RWPE1 (cell line): ENCODE data around the gene LARGE1.

Source experiments
- CTCF ChIA-PET: fragments of 350-600 bp; sonication (Branson Sonifier 250); formaldehyde crosslinking; extraction: SDS; loops from one replicate; lab custom pipeline; 2021; lab: Yijun Ruan, JAX
- POLR2A ChIA-PET: fragments of 400-600 bp; formaldehyde crosslinking; extraction: SDS; loops from one replicate; lab custom pipeline; 2020; ENCODE audit warnings: antibody characterized with exemption; ENCODE audit not compliant: low non-redundant PET; lab: Yijun Ruan, JAX
- DNase-seq: peaks from one replicate; pipeline ENCODE4 v3.0.0; 2012; ENCODE audit warnings: low spot score
- H3K27ac ChIP-seq: fragments of 450-650 bp; 2 replicates; pipeline ENCODE4 v1.5.1; 2017
- TF ChIP-seq, protein P1 (sequence below): fragments of 450-650 bp; conservative IDR thresholded peaks from 2 replicates; pipeline ENCODE4 v1.5.1; 2017; ENCODE audit warnings: low read depth, mild to moderate bottlenecking

The LARGE1 gene

DNA sequence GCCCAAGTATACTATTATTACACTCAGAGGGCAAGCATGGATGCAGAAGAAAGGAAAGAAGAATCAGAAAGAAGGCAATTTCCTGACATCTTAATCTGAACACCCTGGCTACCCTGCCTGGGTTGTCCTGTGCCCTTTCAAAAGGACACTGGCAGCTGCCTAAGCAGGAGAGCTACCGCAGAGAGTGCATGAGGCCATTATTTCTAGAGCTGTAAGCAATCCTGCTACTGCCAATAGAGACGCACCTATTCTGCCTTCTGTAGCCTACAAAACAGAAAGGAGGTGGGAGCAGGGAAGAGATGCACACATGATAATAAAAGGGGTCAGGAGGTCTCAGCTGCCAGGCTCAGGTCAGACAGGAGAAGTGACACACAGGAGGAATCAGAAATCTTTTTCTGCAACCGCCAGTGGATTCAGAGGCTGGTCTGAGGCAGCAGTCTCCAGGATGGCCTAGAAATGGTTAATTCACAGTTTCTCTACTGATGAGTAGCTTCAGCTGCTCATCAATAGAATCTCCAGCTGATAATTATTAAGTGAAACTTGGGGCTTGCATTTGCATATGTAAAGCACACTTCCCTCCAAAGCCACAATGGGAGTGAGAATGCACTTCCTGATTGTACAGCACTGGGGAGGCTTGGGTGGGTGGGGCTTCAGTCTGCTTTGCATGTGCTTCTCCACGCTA is 253.9 kb downstream of the LARGE1 start:
- POLR2A ChIA-PET = no interaction called here
- CTCF ChIA-PET = no interaction called here
- DNase-seq = no peak
- TF ChIP-seq, protein P1, sequence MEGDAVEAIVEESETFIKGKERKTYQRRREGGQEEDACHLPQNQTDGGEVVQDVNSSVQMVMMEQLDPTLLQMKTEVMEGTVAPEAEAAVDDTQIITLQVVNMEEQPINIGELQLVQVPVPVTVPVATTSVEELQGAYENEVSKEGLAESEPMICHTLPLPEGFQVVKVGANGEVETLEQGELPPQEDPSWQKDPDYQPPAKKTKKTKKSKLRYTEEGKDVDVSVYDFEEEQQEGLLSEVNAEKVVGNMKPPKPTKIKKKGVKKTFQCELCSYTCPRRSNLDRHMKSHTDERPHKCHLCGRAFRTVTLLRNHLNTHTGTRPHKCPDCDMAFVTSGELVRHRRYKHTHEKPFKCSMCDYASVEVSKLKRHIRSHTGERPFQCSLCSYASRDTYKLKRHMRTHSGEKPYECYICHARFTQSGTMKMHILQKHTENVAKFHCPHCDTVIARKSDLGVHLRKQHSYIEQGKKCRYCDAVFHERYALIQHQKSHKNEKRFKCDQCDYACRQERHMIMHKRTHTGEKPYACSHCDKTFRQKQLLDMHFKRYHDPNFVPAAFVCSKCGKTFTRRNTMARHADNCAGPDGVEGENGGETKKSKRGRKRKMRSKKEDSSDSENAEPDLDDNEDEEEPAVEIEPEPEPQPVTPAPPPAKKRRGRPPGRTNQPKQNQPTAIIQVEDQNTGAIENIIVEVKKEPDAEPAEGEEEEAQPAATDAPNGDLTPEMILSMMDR = no peak
- H3K27ac ChIP-seq = no peak overlapping the region

DNA sequence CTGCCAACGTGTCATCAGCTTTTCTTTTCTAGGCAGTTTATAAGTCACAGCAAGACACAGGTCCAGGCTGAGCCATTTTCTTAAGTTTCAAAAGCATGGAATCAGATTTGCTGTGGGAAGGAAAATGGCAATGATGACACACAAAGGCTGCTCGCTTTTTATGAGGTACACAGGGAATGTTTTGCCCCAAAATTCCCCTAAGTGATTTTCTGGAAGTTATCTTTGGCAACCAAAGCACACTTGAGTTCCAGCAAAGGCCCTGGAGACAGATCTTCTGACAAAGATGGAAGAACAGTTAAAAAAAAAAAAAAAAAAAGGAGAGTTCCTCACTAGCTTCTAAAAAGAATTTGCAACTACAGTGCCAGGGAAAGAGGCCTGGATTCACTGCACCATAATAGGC is 260.8 kb downstream of the LARGE1 start:
- TF ChIP-seq, protein P1 = no peak
- DNase-seq = no peak
- ChIA-PET POLR2A (no interaction called here), CTCF (no interaction called here)
- H3K27ac ChIP-seq = no peak overlapping the region

DNA sequence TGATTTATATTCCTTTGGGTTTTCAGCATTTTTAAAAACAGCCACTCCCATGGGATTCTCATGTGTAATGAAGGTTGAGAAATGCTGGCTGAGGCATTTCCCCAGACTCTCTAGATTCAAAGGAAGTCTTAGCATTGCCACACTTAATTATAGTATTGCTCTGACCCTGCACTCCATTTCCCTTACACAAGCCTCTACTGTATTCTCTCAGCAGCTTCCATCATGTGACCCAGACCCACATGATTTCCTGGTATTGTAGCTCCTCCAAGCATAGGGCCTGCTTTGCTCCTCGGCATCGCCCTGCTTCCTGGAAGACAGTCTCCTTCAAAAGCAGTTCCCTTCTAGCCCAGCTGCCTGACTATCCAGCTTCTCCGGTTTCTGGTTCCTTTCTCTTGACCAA is 261.5 kb downstream of the LARGE1 start:
- CTCF ChIA-PET = no interaction called here
- POLR2A ChIA-PET = no interaction called here

DNA sequence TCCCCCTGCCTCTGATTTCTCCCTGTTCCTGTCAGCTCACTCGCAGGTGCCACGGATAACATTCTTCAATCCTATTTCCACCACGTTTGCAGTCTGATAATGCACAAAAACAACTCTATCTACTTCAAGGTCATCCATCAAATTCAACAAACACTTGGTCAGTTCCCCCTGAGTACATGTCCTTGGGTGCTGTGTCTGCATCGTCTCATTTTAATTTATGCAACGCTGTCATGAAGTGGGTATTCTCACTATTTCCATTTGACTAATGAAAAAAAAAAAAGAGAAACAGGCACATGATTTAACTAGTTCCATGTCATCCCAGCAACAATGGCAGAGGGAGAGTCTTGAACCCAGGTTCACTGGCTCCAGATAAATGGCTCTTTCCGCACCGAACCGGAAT is 262.6 kb downstream of the LARGE1 start:
- POLR2A ChIA-PET = no interaction called here
- CTCF ChIA-PET = no interaction called here
- no peak for DNase-seq
- TF ChIP-seq, protein P1 = no peak
- H3K27ac ChIP-seq = no peak overlapping the region

More for the DNA sequence above, 261.5 kb downstream of the LARGE1 start:
- no peak overlapping the region for H3K27ac ChIP-seq
- DNase-seq = no peak
- TF ChIP-seq, protein P1 = no peak

DNA sequence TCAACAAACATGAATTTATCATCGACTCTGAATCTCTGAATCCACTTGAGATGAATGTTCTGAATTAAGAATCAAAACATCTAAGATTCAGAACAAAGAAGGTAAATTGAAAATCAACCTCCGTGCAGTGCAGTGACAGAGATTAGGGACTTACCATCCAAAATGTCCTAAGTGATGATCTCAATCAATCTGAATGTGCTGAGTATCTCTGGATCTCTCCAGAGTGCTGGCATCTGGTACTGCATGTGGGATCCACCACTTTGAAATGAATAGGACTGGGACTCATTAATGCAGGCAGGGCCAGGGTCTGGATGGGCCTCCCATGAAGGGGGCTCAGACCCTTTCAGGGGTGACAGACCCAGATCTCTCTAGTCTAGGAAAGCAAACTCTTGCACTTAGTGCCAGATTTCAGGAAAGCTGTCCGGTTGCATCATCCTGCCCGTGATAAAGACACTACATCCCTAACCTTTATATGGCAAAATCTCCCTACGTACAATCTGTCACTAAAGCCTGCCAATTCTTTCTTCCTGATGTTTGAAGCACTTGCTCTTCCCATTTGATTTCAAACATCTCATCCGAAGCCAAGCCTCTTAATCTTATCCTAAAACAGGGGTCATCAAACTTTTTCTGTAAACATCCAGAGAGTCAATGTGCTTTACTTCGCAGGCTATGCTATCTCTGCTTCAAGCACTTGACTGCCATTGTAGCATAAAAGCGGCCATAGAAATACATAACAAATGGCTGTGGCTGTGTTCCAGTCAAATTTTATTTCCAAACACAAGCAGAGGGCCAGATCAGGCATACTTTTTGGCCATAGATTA is 263.3 kb downstream of the LARGE1 start:
- TF ChIP-seq, protein P1 = no peak
- POLR2A ChIA-PET = no interaction called here
- CTCF ChIA-PET = no interaction called here
- no peak overlapping the region for H3K27ac ChIP-seq
- DNase-seq = no peak

DNA sequence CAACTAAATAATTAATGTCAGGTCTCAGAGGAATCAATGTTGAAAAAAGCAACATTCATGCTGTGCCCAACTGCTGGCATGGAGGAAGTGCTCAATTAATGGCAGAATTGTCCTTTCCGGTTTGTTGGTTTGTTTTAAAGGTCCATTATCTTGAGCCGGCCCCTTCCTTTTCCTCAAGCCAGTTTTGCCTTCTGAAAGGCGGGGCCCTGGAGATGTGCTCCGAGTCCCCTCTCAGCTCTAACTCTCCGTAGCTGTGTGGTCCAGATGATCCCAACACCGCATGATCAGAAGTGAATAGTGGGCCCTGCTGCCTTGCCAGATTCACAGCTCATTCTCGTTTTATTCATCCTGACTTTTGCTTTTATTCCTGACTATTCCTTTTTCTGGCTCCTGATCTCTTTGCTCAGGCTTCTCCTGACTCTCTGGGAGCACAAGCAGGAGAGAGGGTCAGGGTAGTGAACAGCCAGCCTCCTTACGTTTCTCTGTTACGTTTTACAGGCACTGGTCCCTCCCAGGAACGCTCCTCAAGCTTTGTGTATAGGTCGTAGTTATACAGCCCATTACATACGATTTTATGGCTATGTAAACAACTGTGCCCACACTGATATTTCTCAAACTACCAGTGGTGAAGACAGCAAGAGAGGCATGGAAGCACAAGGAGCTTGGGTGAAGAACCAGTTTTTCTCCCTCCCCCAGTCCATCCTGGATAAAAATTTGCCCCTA is 265.9 kb downstream of the LARGE1 start:
- POLR2A ChIA-PET = no interaction called here
- CTCF ChIA-PET = no interaction called here
- TF ChIP-seq, protein P1 = no peak

More for the DNA sequence above, 265.9 kb downstream of the LARGE1 start:
- H3K27ac ChIP-seq = no peak overlapping the region
- DNase-seq = no peak
